Measurements from ENCODE around the gene BTN3A1.
"Not testable (repeated sequence)": the region's sequence is repeated elsewhere in the genome, so short reads cannot be mapped to it uniquely, and the experiment has no call there.

Gene BTN3A1

GRCh38 chr6:26445934-26446667, 44.0 kb downstream of the BTN3A1 start:
- no peak for DNase-seq

DNA sequence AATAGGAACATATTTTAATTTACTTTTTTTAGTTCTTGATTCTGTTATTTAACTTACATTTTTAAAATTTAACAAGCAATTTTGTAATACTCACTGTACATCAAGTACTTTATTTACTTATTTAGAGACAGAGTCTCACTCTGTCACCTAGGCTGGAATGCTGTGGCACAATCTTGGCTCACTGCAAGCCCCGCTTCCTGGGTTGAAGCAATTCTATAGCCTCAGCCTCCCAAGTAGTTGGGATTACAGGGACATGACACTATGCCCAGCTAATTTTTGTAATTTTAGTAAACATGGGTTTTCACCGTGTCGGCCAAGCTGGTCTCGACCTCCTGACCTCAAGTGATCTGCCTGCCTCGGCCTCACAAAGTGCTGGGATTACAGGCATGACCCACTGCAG, 45.2 kb downstream of the BTN3A1 start:
- DNase-seq: no peak

- no peak for DNase-seq
These were observed 48.2 kb downstream of the BTN3A1 start for GRCh38 chr6:26450240-26450639.

GRCh38 chr6:26452631-26453235, 50.7 kb downstream of the BTN3A1 start:
- DNase-seq: no peak

GRCh38 chr6:26454631-26455030, 52.6 kb downstream of the BTN3A1 start:
- no peak for DNase-seq

DNA sequence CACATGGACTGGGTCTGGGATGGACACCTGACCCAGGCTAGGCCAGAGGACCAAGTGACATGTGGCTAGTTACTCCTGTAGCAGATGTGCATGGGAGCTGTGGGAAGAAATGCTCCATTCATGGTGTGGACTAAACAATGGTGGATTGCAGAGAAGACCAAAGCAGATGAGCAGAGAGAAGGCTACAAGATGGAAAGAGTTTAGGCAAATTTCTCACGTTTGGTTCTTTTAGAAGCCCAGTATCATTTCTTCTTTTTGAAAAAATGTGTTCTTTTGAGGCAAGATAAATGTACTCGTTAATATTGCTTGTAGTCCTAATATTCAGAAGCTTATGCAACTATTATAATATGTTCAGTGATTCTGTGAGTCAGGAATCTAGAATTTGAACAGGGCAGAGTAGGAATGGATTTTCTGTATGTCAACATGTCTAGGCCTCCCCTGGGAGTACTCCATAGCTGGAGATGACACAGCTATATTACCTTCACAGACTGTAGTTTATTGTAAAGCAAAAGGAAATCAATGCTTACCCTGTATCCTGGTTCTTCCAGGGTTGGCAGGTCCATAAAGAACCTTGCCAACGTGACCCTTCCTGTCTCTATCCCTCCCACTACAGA, 53.4 kb downstream of the BTN3A1 start:
- DNase-seq: no peak

GRCh38 chr6:26457264-26457805, 55.3 kb downstream of the BTN3A1 start:
- DNase-seq: no peak

DNA sequence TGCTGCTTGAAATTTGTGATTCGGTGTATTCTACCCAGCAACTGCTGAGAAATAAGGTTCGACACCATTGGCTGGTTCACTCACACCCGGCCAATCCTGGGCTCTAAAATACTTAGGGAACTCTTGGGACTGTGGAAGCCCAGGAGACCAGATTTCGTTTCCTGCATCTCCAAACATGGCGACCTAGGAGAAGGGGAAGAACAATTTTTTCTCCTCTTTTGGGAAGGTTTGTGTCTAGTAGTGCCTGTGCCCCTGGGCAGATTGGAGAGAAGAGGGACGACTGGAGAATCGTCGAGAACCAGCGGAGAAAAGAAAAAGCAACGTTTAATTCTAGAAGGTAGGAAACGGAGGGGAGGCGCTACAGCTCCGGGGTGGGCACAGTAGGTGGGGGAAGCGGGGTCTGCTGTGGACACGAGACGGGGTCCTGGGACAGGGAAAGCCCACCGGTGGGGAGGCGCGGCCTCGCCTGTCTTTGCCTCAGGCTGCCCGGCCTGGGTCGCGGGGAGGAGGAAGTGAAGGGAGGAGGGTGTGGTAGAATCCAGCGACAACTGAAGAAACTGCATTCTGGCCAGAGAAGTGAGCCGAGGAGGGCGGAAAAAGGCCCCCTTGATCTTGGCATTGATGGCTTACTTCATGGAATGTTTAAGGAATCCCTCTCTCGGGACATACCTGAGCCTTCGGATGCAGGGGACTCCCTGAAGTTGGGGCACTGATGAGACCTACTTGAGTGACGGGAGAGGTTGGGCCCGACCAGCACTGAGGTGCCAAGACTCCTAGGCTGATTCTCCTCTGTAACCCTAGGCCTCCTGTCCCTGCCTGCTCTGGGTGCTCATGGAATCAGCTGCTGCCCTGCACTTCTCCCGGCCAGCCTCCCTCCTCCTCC, 56.0 kb downstream of the BTN3A1 start, which contains the start of gene BTN2A1:
BTN2A1 (plus strand) TSS at position 150 of the 883 bp plus-strand sequence; CDS start at position 832, 682 bp downstream.
- peak; percentile 42 for DNase-seq

- no peak for DNase-seq
These were observed 57.1 kb downstream of the BTN3A1 start for GRCh38 chr6:26459023-26459810.

- DNase-seq: not testable (repeated sequence)
These were observed 59.3 kb downstream of the BTN3A1 start for GRCh38 chr6:26461353-26461752.

GRCh38 chr6:26464014-26464413, 61.9 kb downstream of the BTN3A1 start:
- no peak for DNase-seq

- DNase-seq: no peak
These were observed 62.5 kb downstream of the BTN3A1 start for GRCh38 chr6:26464416-26465131.

All from NCI-H1417 treated with DMSO at 0.1 percent for 48 hours (cell line).